ENCODE data around the gene CALB2.

Gene CALB2

DNA sequence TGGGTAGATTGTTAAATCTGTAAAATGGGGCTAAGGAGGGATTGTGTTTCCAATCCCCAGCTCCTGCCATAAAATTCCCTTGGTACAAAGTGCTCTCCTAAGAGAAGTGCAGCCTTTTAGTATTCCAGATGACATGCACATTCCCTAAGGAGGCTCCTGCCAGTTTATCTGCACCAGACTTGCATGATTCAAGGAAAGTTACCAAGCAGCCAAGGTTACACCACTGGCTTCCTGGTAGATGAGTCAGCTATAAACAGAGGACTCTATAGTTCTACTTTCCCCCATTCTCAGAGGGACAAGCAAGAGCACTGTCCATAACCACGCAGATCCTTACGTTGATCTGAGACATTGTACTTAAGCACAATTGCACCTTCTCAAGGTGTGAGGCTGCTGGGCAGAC, 1.9 kb downstream of the CALB2 start:
- TF ChIP-seq EZH2phosphoT487 (IDR thresholded peaks at IDR 0.05; ENCODE audit: low read depth), result no peak
- no peaks in the 10 kb centered on the region for H3K9me3 ChIP-seq (ENCODE audit: insufficient read depth, low read length)
- H3K4me1 ChIP-seq (ENCODE audit: low read length), result 0 out of 2 replicates have a peak, but pooled peaks cover 3% of the 10 kb centered on the region
- no peak overlapping the region for H3K4me2 ChIP-seq (ENCODE audit: low read length)
- no peak overlapping the region for H3K4me3 ChIP-seq (ENCODE audit: low read length)
- no peaks in the 10 kb centered on the region for H4K20me1 ChIP-seq (ENCODE audit: insufficient read depth, low read length)
- H3K9ac ChIP-seq (ENCODE audit: low read length), result no peak overlapping the region
- H3K27me3 ChIP-seq (ENCODE audit: low read depth, low read length), result peaks cover 35% of the 10 kb centered on the region
- H3K36me3 ChIP-seq (replicated peaks; ENCODE audit: low read depth, low read length), result no peaks in the 10 kb centered on the region
- no peak overlapping the region for H2AFZ ChIP-seq (ENCODE audit: low read depth, low read length)
- no peaks in the 10 kb centered on the region for H3K79me2 ChIP-seq (ENCODE audit: low read length)
- H3K27ac ChIP-seq (ENCODE audit: low read length), result no peak overlapping the region

DNA sequence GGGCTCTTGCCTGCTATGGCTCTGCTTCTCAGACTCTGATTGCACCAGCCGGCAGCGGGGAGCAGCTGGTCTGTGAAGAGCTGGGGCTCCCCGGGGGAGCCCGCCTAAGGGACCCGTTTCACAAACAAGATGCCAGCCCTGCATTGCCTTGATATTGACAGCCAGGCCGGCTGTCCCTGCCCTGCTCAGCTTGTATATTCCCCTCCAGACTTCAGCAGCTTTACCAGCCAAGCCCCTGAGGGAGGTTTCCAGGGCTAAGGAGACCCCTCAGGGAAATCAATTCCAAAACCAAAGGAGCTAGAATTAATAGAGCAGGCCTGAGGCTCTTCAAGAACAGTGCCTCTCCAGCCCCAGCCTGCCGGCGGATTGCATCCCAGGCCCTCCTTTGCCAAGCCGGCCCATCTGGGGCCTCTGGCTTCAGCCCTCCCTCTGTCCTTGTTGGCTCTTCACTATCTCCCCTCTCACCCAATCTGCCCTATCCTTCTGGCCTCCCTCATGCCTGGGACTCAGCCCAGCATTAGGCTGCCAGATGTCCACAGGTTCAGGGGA, 5.7 kb downstream of the CALB2 start:
- H3K4me1 ChIP-seq (ENCODE audit: low read length), result no peaks in the 10 kb centered on the region
- no peak overlapping the region for H3K4me2 ChIP-seq (ENCODE audit: low read length)
- no peak overlapping the region for H3K4me3 ChIP-seq (ENCODE audit: low read length)
- H3K9ac ChIP-seq (ENCODE audit: low read length), result no peak overlapping the region
- no peaks in the 10 kb centered on the region for H4K20me1 ChIP-seq (ENCODE audit: insufficient read depth, low read length)
- H3K9me3 ChIP-seq (ENCODE audit: insufficient read depth, low read length), result no peaks in the 10 kb centered on the region
- H3K27ac ChIP-seq (ENCODE audit: low read length), result no peak overlapping the region
- H2AFZ ChIP-seq (ENCODE audit: low read depth, low read length), result no peak overlapping the region
- peaks cover 35% of the 10 kb centered on the region for H3K27me3 ChIP-seq (ENCODE audit: low read depth, low read length)
- TF ChIP-seq EZH2phosphoT487 (IDR thresholded peaks at IDR 0.05; ENCODE audit: low read depth), result no peak
- TF ChIP-seq, protein P1, sequence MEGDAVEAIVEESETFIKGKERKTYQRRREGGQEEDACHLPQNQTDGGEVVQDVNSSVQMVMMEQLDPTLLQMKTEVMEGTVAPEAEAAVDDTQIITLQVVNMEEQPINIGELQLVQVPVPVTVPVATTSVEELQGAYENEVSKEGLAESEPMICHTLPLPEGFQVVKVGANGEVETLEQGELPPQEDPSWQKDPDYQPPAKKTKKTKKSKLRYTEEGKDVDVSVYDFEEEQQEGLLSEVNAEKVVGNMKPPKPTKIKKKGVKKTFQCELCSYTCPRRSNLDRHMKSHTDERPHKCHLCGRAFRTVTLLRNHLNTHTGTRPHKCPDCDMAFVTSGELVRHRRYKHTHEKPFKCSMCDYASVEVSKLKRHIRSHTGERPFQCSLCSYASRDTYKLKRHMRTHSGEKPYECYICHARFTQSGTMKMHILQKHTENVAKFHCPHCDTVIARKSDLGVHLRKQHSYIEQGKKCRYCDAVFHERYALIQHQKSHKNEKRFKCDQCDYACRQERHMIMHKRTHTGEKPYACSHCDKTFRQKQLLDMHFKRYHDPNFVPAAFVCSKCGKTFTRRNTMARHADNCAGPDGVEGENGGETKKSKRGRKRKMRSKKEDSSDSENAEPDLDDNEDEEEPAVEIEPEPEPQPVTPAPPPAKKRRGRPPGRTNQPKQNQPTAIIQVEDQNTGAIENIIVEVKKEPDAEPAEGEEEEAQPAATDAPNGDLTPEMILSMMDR (IDR thresholded peaks at IDR 0.05; ENCODE audit: low read depth, low read length), result no peak
- no peaks in the 10 kb centered on the region for H3K79me2 ChIP-seq (ENCODE audit: low read length)
- no peaks in the 10 kb centered on the region for H3K36me3 ChIP-seq (replicated peaks; ENCODE audit: low read depth, low read length)

GRCh38 chr16:71365021-71365420, 6.5 kb downstream of the CALB2 start:
- Histone ChIP-seq H3K79me2 (ENCODE audit: low read length) (no peaks in the 10 kb centered on the region), H2AFZ (ENCODE audit: low read depth, low read length) (no peak overlapping the region), H3K27ac (ENCODE audit: low read length) (no peak overlapping the region), H4K20me1 (ENCODE audit: insufficient read depth, low read length) (no peaks in the 10 kb centered on the region), H3K4me3 (ENCODE audit: low read length) (no peak overlapping the region), H3K36me3 (replicated peaks; ENCODE audit: low read depth, low read length) (no peaks in the 10 kb centered on the region), H3K27me3 (ENCODE audit: low read depth, low read length) (peaks cover 35% of the 10 kb centered on the region), H3K9ac (ENCODE audit: low read length) (no peak overlapping the region), H3K4me2 (ENCODE audit: low read length) (no peak overlapping the region), H3K9me3 (ENCODE audit: insufficient read depth, low read length) (no peaks in the 10 kb centered on the region), H3K4me1 (ENCODE audit: low read length) (no peaks in the 10 kb centered on the region)
- TF ChIP-seq, protein P1 (IDR thresholded peaks at IDR 0.05; ENCODE audit: low read depth, low read length), result no peak
- no peak for TF ChIP-seq EZH2phosphoT487 (IDR thresholded peaks at IDR 0.05; ENCODE audit: low read depth)

DNA sequence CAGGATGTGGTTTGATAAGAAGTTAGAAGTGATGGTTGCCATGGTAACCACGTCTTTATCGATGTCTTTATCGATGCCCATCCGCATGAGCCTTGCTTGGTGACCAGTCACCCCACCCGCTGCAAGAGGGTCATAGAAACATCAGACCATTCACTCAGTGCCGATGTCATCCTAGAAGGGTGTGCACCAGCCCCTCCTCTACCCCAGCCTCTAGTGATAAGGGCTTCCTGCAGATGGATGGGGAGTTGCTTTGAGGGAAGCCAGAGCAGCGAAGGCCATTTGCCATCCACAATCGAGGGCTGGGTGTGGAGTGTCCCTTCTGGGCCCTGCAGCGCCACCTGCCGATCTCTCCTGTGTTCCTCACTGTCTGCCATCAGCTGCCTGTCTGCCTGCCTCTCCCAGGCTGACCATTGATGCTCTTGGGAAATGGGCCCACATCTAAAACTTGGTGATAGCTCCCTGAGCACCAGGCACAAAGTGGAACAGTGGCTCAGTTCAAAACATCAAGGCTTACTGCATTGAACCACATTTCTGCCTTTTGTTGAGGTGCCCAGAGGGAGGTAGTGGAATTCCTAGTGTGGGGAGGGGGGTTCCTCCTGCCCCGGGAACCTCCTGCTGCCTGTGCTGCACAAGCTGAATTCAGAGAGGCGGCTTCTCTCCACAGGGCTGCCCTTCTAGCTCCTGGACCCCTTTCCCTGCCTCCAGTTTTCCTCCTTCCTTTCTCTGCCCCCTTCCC, 8.9 kb downstream of the CALB2 start:
- TF ChIP-seq, protein P1 (IDR thresholded peaks at IDR 0.05; ENCODE audit: low read depth, low read length), result peak; percentile 72
- TF ChIP-seq EZH2phosphoT487 (IDR thresholded peaks at IDR 0.05; ENCODE audit: low read depth), result no peak
- no peaks in the 10 kb centered on the region for H3K9me3 ChIP-seq (ENCODE audit: insufficient read depth, low read length)
- no peaks in the 10 kb centered on the region for H3K79me2 ChIP-seq (ENCODE audit: low read length)

More for the DNA sequence above, 8.9 kb downstream of the CALB2 start:
- Histone ChIP-seq H3K27ac (ENCODE audit: low read length) (no peak overlapping the region), H2AFZ (ENCODE audit: low read depth, low read length) (peak overlapping the region; percentile 33; the same call in 1 of the 2 replicates), H3K9ac (ENCODE audit: low read length) (no peak overlapping the region), H4K20me1 (ENCODE audit: insufficient read depth, low read length) (no peaks in the 10 kb centered on the region), H3K36me3 (replicated peaks; ENCODE audit: low read depth, low read length) (no peaks in the 10 kb centered on the region), H3K4me1 (ENCODE audit: low read length) (no peaks in the 10 kb centered on the region), H3K27me3 (ENCODE audit: low read depth, low read length) (peaks cover 28% of the 10 kb centered on the region), H3K4me2 (ENCODE audit: low read length) (peak overlapping the region; percentile 20; the same call in 1 of the 2 replicates), H3K4me3 (ENCODE audit: low read length) (no peak overlapping the region)

All from OCI-LY3 (cell line).